ENCODE measurements around the gene PLSCR4.

GRCh38 chr3:146279013-146279412 is 28.1 kb upstream of the PLSCR4 start:
- TF ChIP-seq CTCF (IDR thresholded peaks at IDR 0.05) (no peak), REST (IDR thresholded peaks at IDR 0.05; ENCODE audit: insufficient read depth in 1 of 2, low read depth in 2 of 2, low read length in 1 of 2) (no peak), POLR2AphosphoS5 (IDR thresholded peaks at IDR 0.05; ENCODE audit: low read depth, low read length) (no peak), SIN3A (IDR thresholded peaks at IDR 0.05; ENCODE audit: borderline replicate concordance, insufficient read depth, low read depth, low read length) (no peak), TCF7L2 (IDR thresholded peaks at IDR 0.05; ENCODE audit: low read depth, low read length) (no peak)
